HepG2 (cell line): ENCODE data around the gene SAP25. TPM values are rescaled to one million over a fixed set of nuclear protein-coding genes. Genes with fewer than 3 reads are reported as not detected.

Experiments used
- ARNT2 ChIP-seq: sonication (generic); formaldehyde crosslinking; IDR thresholded peaks from 2 replicates; pipeline ENCODE4 v1.8.0; 2022; ENCODE audit warnings: mild to moderate bottlenecking, low read depth, missing genetic modification reagents, moderate library complexity
- CC2D1A ChIP-seq: sonication (generic); formaldehyde crosslinking; IDR thresholded peaks from 2 replicates; pipeline ENCODE4 v1.8.1; 2023; ENCODE audit warnings: mild to moderate bottlenecking, missing genetic modification reagents
- CSRNP2 ChIP-seq: sonication (generic); formaldehyde crosslinking; conservative IDR thresholded peaks from 2 replicates; pipeline ENCODE4 v1.8.0; 2022; ENCODE audit warnings: low read depth, missing genetic modification reagents
- ETS1 ChIP-seq: sonication (generic); formaldehyde crosslinking; IDR thresholded peaks from 2 replicates; pipeline ENCODE4 v1.4.0; 2020; ENCODE audit warnings: missing genetic modification reagents
- HNRNPK ChIP-seq: fragments of 200-400 bp; formaldehyde crosslinking; IDR thresholded peaks from 2 replicates; pipeline ENCODE4 v1.6.1; 2018; ENCODE audit warnings: low read length, low read depth, moderate library complexity, mild to moderate bottlenecking; ENCODE audit not compliant: poor library complexity, severe bottlenecking
- KDM5A ChIP-seq: fragments of 200-600 bp; sonication (generic); IDR thresholded peaks from 2 replicates; pipeline ENCODE4 v1.7.0; 2018; ENCODE audit warnings: antibody characterized with exemption, mild to moderate bottlenecking, low read length, borderline replicate concordance
- MED13 ChIP-seq: sonication (generic); formaldehyde crosslinking; IDR thresholded peaks from 2 replicates; pipeline ENCODE4 v1.5.0; 2020; ENCODE audit warnings: missing genetic modification reagents
- MXD4 ChIP-seq: IDR thresholded peaks from 2 replicates; pipeline ENCODE4 v1.6.1; 2016; ENCODE audit warnings: mild to moderate bottlenecking, missing biosample characterization, missing genetic modification reagents
- RFXAP ChIP-seq: sonication (generic); formaldehyde crosslinking; IDR thresholded peaks from 2 replicates; pipeline ENCODE4 v1.4.0; 2020; ENCODE audit warnings: missing genetic modification reagents, borderline replicate concordance
- SMAD3 ChIP-seq: sonication (generic); formaldehyde crosslinking; IDR thresholded peaks from 2 replicates; pipeline ENCODE4 v1.4.0; 2020; ENCODE audit warnings: missing genetic modification reagents
- TARDBP ChIP-seq: sonication (generic); formaldehyde crosslinking; IDR thresholded peaks from 2 replicates; pipeline ENCODE4 v1.8.0; 2022; ENCODE audit warnings: mild to moderate bottlenecking, missing genetic modification reagents
- THAP11 ChIP-seq: IDR thresholded peaks from 2 replicates; pipeline ENCODE4 v1.6.1; 2016; ENCODE audit warnings: missing biosample characterization, missing genetic modification reagents
- ZBTB10 ChIP-seq: sonication (generic); formaldehyde crosslinking; IDR thresholded peaks from 2 replicates; pipeline ENCODE4 v1.4.0; 2020; ENCODE audit warnings: missing genetic modification reagents, borderline replicate concordance
- ZNF343 ChIP-seq: sonication (generic); formaldehyde crosslinking; IDR thresholded peaks from 2 replicates; pipeline ENCODE4 v1.4.0; 2020; ENCODE audit warnings: mild to moderate bottlenecking, missing genetic modification reagents
- ZNF354B ChIP-seq: sonication (generic); formaldehyde crosslinking; IDR thresholded peaks from 2 replicates; pipeline ENCODE4 v1.8.0; 2022; ENCODE audit warnings: mild to moderate bottlenecking, missing genetic modification reagents
- ZNF530 ChIP-seq: sonication (generic); formaldehyde crosslinking; IDR thresholded peaks from 2 replicates; pipeline ENCODE4 v1.5.0; 2020; ENCODE audit warnings: low read depth, mild to moderate bottlenecking, missing genetic modification reagents
- ZNF792 ChIP-seq: IDR thresholded peaks from 2 replicates; pipeline ENCODE4 v1.6.1; 2016
- polyA plus RNA-seq, 8 experiments: library from polyadenylated mRNA; depleted of rRNA in 3 of 8; stranded (reverse) in 7 of 8; unstranded in 1 of 8; fragments of >200 nt; fragmentation: Illumina TruSeq in 4 of 8; extraction: Trizol in 4 of 8; gene quantifications; 2 replicates each; pipeline versions ENCODE4 v1.2.1 to v1.2.3, GENCODE V29; 2011 to 2016; ENCODE audit warnings: low read depth in 4 of 8, missing spikeins in 1 of 8, mixed read lengths in 1 of 8; ENCODE audit not compliant: insufficient read depth in 1 of 8
- total RNA-seq, 5 experiments: library from RNA; depleted of rRNA; stranded (reverse); fragments of >200 nt; fragmentation: Illumina TruSeq; extraction: Trizol; gene quantifications; 2 replicates each; pipeline ENCODE4 v1.2.3, GENCODE V29; 2016; ENCODE audit warnings: low read depth in 1 of 5
- TF ChIP-seq, protein P1 (sequence below): sonication (generic); formaldehyde crosslinking; IDR thresholded peaks from 2 replicates; pipeline ENCODE4 v1.5.1; 2020; ENCODE audit warnings: missing genetic modification reagents, mild to moderate bottlenecking, borderline replicate concordance
- TF ChIP-seq, protein P2 (sequence below): sonication (generic); formaldehyde crosslinking; IDR thresholded peaks from 2 replicates; pipeline ENCODE4 v1.4.0; 2020; ENCODE audit warnings: low read depth, mild to moderate bottlenecking, missing genetic modification reagents
- TF ChIP-seq, protein P3 (sequence below): sonication (generic); formaldehyde crosslinking; IDR thresholded peaks from 2 replicates; pipeline ENCODE4 v1.8.1; 2023; ENCODE audit warnings: missing genetic modification reagents, mild to moderate bottlenecking, borderline replicate concordance

The SAP25 gene
- total and polyA plus RNA-seq, 2 of the 13 experiments (the other 11 are each of a cell fraction or from before 2014, with no cell fraction given), result 0.15 to 0.20 TPM

GRCh38 chr7:100568176-100568895 is 5.4 kb downstream of the SAP25 start (continued):
- TF ChIP-seq RFXAP (peak; percentile 68; the same call in 1 of the 2 replicates), CSRNP2 (CRISPR knock-in tag) (peak; percentile 46; the same call in 1 of the 2 replicates), CC2D1A (CRISPR knock-in tag) (peak; percentile 52; the same call in 1 of the 2 replicates), ZNF792 (CRISPR knock-in tag) (peak; percentile 93), ZNF354B (CRISPR knock-in tag) (peak; percentile 98; the same call in 1 of the 2 replicates), MXD4 (CRISPR knock-in tag) (peak; percentile 85; the same call in 1 of the 2 replicates), TARDBP (CRISPR knock-in tag) (peak; percentile 95), THAP11 (CRISPR knock-in tag) (peak; percentile 17; the same call in 1 of the 2 replicates), ZNF343 (CRISPR knock-in tag) (peak; percentile 81; the same call in 1 of the 2 replicates), KDM5A (no peak), SMAD3 (CRISPR knock-in tag) (peak; percentile 41; the same call in 1 of the 2 replicates), ARNT2 (CRISPR knock-in tag) (peak; percentile 91), HNRNPK (peak; percentile 36), ETS1 (CRISPR knock-in tag) (no peak; the same call in none of the 2 replicates), ZBTB10 (peak; percentile 81), ZNF530 (peak; percentile 63; the same call in 1 of the 2 replicates), MED13 (CRISPR knock-in tag) (0 out of 2 replicates have a peak, but pooled peaks have one; percentile 78)
- TF ChIP-seq, protein P1, sequence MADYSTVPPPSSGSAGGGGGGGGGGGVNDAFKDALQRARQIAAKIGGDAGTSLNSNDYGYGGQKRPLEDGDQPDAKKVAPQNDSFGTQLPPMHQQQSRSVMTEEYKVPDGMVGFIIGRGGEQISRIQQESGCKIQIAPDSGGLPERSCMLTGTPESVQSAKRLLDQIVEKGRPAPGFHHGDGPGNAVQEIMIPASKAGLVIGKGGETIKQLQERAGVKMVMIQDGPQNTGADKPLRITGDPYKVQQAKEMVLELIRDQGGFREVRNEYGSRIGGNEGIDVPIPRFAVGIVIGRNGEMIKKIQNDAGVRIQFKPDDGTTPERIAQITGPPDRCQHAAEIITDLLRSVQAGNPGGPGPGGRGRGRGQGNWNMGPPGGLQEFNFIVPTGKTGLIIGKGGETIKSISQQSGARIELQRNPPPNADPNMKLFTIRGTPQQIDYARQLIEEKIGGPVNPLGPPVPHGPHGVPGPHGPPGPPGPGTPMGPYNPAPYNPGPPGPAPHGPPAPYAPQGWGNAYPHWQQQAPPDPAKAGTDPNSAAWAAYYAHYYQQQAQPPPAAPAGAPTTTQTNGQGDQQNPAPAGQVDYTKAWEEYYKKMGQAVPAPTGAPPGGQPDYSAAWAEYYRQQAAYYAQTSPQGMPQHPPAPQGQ, result peak; percentile 87; the same call in 1 of the 2 replicates
- TF ChIP-seq, protein P2, sequence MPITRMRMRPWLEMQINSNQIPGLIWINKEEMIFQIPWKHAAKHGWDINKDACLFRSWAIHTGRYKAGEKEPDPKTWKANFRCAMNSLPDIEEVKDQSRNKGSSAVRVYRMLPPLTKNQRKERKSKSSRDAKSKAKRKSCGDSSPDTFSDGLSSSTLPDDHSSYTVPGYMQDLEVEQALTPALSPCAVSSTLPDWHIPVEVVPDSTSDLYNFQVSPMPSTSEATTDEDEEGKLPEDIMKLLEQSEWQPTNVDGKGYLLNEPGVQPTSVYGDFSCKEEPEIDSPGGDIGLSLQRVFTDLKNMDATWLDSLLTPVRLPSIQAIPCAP (CRISPR knock-in tag), result no peak
- TF ChIP-seq, protein P3, sequence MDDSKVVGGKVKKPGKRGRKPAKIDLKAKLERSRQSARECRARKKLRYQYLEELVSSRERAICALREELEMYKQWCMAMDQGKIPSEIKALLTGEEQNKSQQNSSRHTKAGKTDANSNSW (CRISPR knock-in tag), result no peak
